ENCODE measurements around the gene ZFP30.

GRCh38 chr19:37698216-37698615 is 43.0 kb upstream of the ZFP30 start:
- no peak for TF ChIP-seq CTCF (conservative IDR thresholded peaks at IDR 0.05; ENCODE audit: low read depth, low read length)
- TF ChIP-seq CEBPB (IDR thresholded peaks at IDR 0.05; ENCODE audit: low read depth, low read length): no peak
- TF ChIP-seq SMC3 (IDR thresholded peaks at IDR 0.05; ENCODE audit: low read depth, low read length): no peak
- no peak for TF ChIP-seq POLR2A (IDR thresholded peaks at IDR 0.05; ENCODE audit: low read depth, low read length)
